ENCODE measurements around the gene ZNF528. TPM values are rescaled to one million over a fixed set of nuclear protein-coding genes. Genes with fewer than 3 reads are reported as not detected.

ZNF528 gene
- total and polyA plus RNA-seq, 2 experiments from 2014 or later, result 19.2 to 22.5 TPM

- Histone ChIP-seq H3K4me2 (ENCODE audit: unreplicated experiment) (peak within 1 kb of the TSS; percentile 69), H2AFZ (peak within 1 kb of the TSS; percentile 91), H4K20me1 (ENCODE audit: insufficient read depth) (no peaks in the 10 kb centered on the region), H3K27ac (peak within 1 kb of the TSS; percentile 42), H3K9me2 (ENCODE audit: insufficient read depth) (no peaks in the 10 kb centered on the region), H3K79me2 (ENCODE audit: insufficient read depth) (no peaks in the 10 kb centered on the region), H3K27me3 (replicated peaks; ENCODE audit: insufficient read depth) (no peaks in the 10 kb centered on the region), H3F3A (ENCODE audit: insufficient read depth) (no peaks in the 10 kb centered on the region), H3K9ac (peak within 1 kb of the TSS; percentile 76), H3K4me3 (peak within 1 kb of the TSS; percentile 84), H3K4me1 (ENCODE audit: insufficient read depth) (no peaks in the 10 kb centered on the region), H3K36me3 (ENCODE audit: low read depth) (peaks cover 4% of the 10 kb centered on the region; the same call in 1 of the 2 replicates), H3K9me3 (ENCODE audit: low read depth) (no peaks in the 10 kb centered on the region)
- TF ChIP-seq EZH2phosphoT487 (IDR thresholded peaks at IDR 0.05; ENCODE audit: insufficient read depth, low read depth), result no peak
- no peak for TF ChIP-seq EZH2 (IDR thresholded peaks at IDR 0.05; ENCODE audit: insufficient read depth, poor library complexity, severe bottlenecking)
- peak; percentile 89 for DNase-seq
- 5 to 6% methylated on average over 40 to 48 of the region's 48 CpGs for WGBS, 2 experiments (ENCODE audit: low coverage in 1 of 2, low lambda C conversion rate in 2 of 2, missing lambda C conversion rate in 2 of 2)
- in situ Hi-C loops (cut with MboI), result no loop called here
These were observed 55.9 kb downstream of the ZNF528 start, which contains the start of gene ZNF578 for GRCh38 chr19:52453324-52454094. Gene ZNF578 (plus strand): TSS chr19:52453553. CDS start chr19:52501846, 48,293 bp downstream.

GRCh38 chr19:52464798-52465470 is 67.3 kb downstream of the ZNF528 start:
- Histone ChIP-seq H3K9me3 (ENCODE audit: low read depth) (peaks cover 6% of the 10 kb centered on the region), H2AFZ (no peak overlapping the region), H3K9ac (no peak overlapping the region), H3F3A (ENCODE audit: insufficient read depth) (no peaks in the 10 kb centered on the region), H3K4me1 (ENCODE audit: insufficient read depth) (no peaks in the 10 kb centered on the region), H3K27ac (no peak overlapping the region), H3K36me3 (ENCODE audit: low read depth) (peaks cover 4% of the 10 kb centered on the region; the same call in 1 of the 2 replicates), H3K79me2 (ENCODE audit: insufficient read depth) (0 out of 2 replicates have a peak, but pooled peaks cover 2% of the 10 kb centered on the region), H3K4me3 (no peak overlapping the region), H3K9me2 (ENCODE audit: insufficient read depth) (no peaks in the 10 kb centered on the region), H3K27me3 (replicated peaks; ENCODE audit: insufficient read depth) (no peaks in the 10 kb centered on the region), H4K20me1 (ENCODE audit: insufficient read depth) (no peaks in the 10 kb centered on the region), H3K4me2 (ENCODE audit: unreplicated experiment) (no peak overlapping the region)
- WGBS, 2 experiments (ENCODE audit: low coverage in 1 of 2, low lambda C conversion rate in 2 of 2, missing lambda C conversion rate in 2 of 2), result 81 to 84% methylated on average over 14 of the region's 14 CpGs
- DNase-seq, result peak; percentile 1
- TF ChIP-seq EZH2 (IDR thresholded peaks at IDR 0.05; ENCODE audit: insufficient read depth, poor library complexity, severe bottlenecking) (no peak), EZH2phosphoT487 (IDR thresholded peaks at IDR 0.05; ENCODE audit: insufficient read depth, low read depth) (no peak)
- in situ Hi-C loops (cut with MboI), result no loop called here

Small RNAs within 50 kb of the gene (small RNA-seq; reads per million reads assigned to genes)
- gene AC010332.1 (ENCODE audit: low read depth, low replicate concordance), result not detected

Other genes with a start within 250 kb of the ZNF528 start
- 2.8 and 11.7 TPM in 2 replicates for gene ZNF836, start 226.2 kb upstream of the ZNF528 start, total RNA-seq (2014; rRNA removed; shearing (Covaris generic))
- 3.3 and 3.8 TPM in 2 replicates for gene ZNF836, start 226.2 kb upstream of the ZNF528 start, polyA plus RNA-seq (2016; fragmentation: Nextera tagmentation; extraction: Ambion mirVana)
- gene PPP2R1A, start 207.8 kb upstream of the ZNF528 start, total RNA-seq (2014; rRNA removed; shearing (Covaris generic)), result 191 and 248 TPM in 2 replicates
- 277 and 279 TPM in 2 replicates for gene PPP2R1A, start 207.8 kb upstream of the ZNF528 start, polyA plus RNA-seq (2016; fragmentation: Nextera tagmentation; extraction: Ambion mirVana)
- 9.5 and 9.7 TPM in 2 replicates for gene ZNF766, start 128.3 kb upstream of the ZNF528 start, total RNA-seq (2014; rRNA removed; shearing (Covaris generic))
- 16.8 and 18.5 TPM in 2 replicates for gene ZNF766, start 128.3 kb upstream of the ZNF528 start, polyA plus RNA-seq (2016; fragmentation: Nextera tagmentation; extraction: Ambion mirVana)
- 3.8 and 5.3 TPM in 2 replicates for gene ZNF480, start 100.7 kb upstream of the ZNF528 start, total RNA-seq (2014; rRNA removed; shearing (Covaris generic))
- gene ZNF480, start 100.7 kb upstream of the ZNF528 start, polyA plus RNA-seq (2016; fragmentation: Nextera tagmentation; extraction: Ambion mirVana), result 6.6 and 7.3 TPM in 2 replicates
- 2.8 and 3.5 TPM in 2 replicates for gene ZNF610, start 61.6 kb upstream of the ZNF528 start, total RNA-seq (2014; rRNA removed; shearing (Covaris generic))
- gene ZNF610, start 61.6 kb upstream of the ZNF528 start, polyA plus RNA-seq (2016; fragmentation: Nextera tagmentation; extraction: Ambion mirVana), result 3.9 and 6.0 TPM in 2 replicates
- gene ZNF880, start 27.9 kb upstream of the ZNF528 start, total RNA-seq (2014; rRNA removed; shearing (Covaris generic)), result 22.0 and 34.8 TPM in 2 replicates
- 30.7 and 32.5 TPM in 2 replicates for gene ZNF880, start 27.9 kb upstream of the ZNF528 start, polyA plus RNA-seq (2016; fragmentation: Nextera tagmentation; extraction: Ambion mirVana)
- gene ZNF534, start 31.3 kb downstream of the ZNF528 start, total RNA-seq (2014; rRNA removed; shearing (Covaris generic)), result 0.25 TPM in 1 of 2 replicates, not detected in the other
- gene ZNF534, start 31.3 kb downstream of the ZNF528 start, polyA plus RNA-seq (2016; fragmentation: Nextera tagmentation; extraction: Ambion mirVana), result 0.16 and 0.20 TPM in 2 replicates
- 1.5 and 2.2 TPM in 2 replicates for gene ZNF578, start 55.7 kb downstream of the ZNF528 start, total RNA-seq (2014; rRNA removed; shearing (Covaris generic))
- 1.3 TPM in 2 replicates for gene ZNF578, start 55.7 kb downstream of the ZNF528 start, polyA plus RNA-seq (2016; fragmentation: Nextera tagmentation; extraction: Ambion mirVana)
- gene ZNF808, start 129.8 kb downstream of the ZNF528 start, total RNA-seq (2014; rRNA removed; shearing (Covaris generic)), result 7.9 and 14.5 TPM in 2 replicates
- gene ZNF808, start 129.8 kb downstream of the ZNF528 start, polyA plus RNA-seq (2016; fragmentation: Nextera tagmentation; extraction: Ambion mirVana), result 2.2 and 2.9 TPM in 2 replicates
- 6.7 and 12.6 TPM in 2 replicates for gene ZNF701, start 172.4 kb downstream of the ZNF528 start, total RNA-seq (2014; rRNA removed; shearing (Covaris generic))
- 5.5 and 6.7 TPM in 2 replicates for gene ZNF701, start 172.4 kb downstream of the ZNF528 start, polyA plus RNA-seq (2016; fragmentation: Nextera tagmentation; extraction: Ambion mirVana)
- 29.1 and 55.8 TPM in 2 replicates for gene ZNF83, start 240.5 kb downstream of the ZNF528 start, total RNA-seq (2014; rRNA removed; shearing (Covaris generic))
- 24.7 and 27.9 TPM in 2 replicates for gene ZNF83, start 240.5 kb downstream of the ZNF528 start, polyA plus RNA-seq (2016; fragmentation: Nextera tagmentation; extraction: Ambion mirVana)